Chondrocyte (in vitro differentiated cells): ENCODE measurements around the gene CLEC7A. TPM values are rescaled to one million over a fixed set of nuclear protein-coding genes. Genes with fewer than 3 reads are reported as not detected.

ENCODE experiments used
- DNase-seq: peaks from one replicate; pipeline ENCODE4 v3.0.0; 2021; ENCODE audit warnings: mixed read lengths, low spot score
- H3K27ac Mint-ChIP-seq: one replicate; pipeline ENCODE4 v1.8.0; 2021; ENCODE audit warnings: mild to moderate bottlenecking, moderate library complexity, mixed read lengths; ENCODE audit not compliant: unreplicated experiment
- H3K27me3 Mint-ChIP-seq: 2 replicates; pipeline ENCODE4 v1.8.0; 2021; ENCODE audit warnings: low read depth, mixed read lengths
- H3K36me3 Mint-ChIP-seq: 2 replicates; pipeline ENCODE4 v1.8.0; 2021; ENCODE audit warnings: low read depth, mixed read lengths
- H3K4me1 Mint-ChIP-seq: 2 replicates; pipeline ENCODE4 v1.8.0; 2021; ENCODE audit warnings: low read depth, mild to moderate bottlenecking, mixed read lengths
- H3K4me3 Mint-ChIP-seq: one replicate; pipeline ENCODE4 v1.8.0; 2021; ENCODE audit warnings: mild to moderate bottlenecking, moderate library complexity, mixed read lengths; ENCODE audit not compliant: unreplicated experiment
- H3K9me3 Mint-ChIP-seq: 2 replicates; pipeline ENCODE4 v1.8.0; 2021; ENCODE audit warnings: low read depth, mixed read lengths
- CTCF ChIP-seq: fragments of 200-600 bp; sonication (generic); IDR thresholded peaks from 2 replicates; pipeline ENCODE4 v1.5.0; 2021; ENCODE audit warnings: antibody characterized with exemption, mild to moderate bottlenecking, moderate library complexity
- total RNA-seq: library from RNA; stranded (reverse); gene quantifications from 3 replicates; pipeline ENCODE4 v1.2.1, GENCODE V29; 2021

The CLEC7A gene
- total RNA-seq, 1 donor from 2014 or later: not detected

- H3K27ac Mint-ChIP-seq: no peak overlapping the region
- H3K9me3 Mint-ChIP-seq: no peaks in the 10 kb centered on the region
- no peak for TF ChIP-seq CTCF
- H3K27me3 Mint-ChIP-seq: no peaks in the 10 kb centered on the region
- no peak overlapping the region for H3K4me3 Mint-ChIP-seq
- H3K36me3 Mint-ChIP-seq: no peaks in the 10 kb centered on the region
- H3K4me1 Mint-ChIP-seq: no peaks in the 10 kb centered on the region
- no peak for DNase-seq
These were observed 57.9 kb downstream of the CLEC7A start for GRCh38 chr12:10072131-10072530.

GRCh38 chr12:10070380-10070779, 59.6 kb downstream of the CLEC7A start:
- no peak overlapping the region for H3K4me3 Mint-ChIP-seq
- H3K27ac Mint-ChIP-seq: no peak overlapping the region
- H3K4me1 Mint-ChIP-seq: no peaks in the 10 kb centered on the region
- TF ChIP-seq CTCF: no peak
- DNase-seq: no peak
- H3K9me3 Mint-ChIP-seq: no peaks in the 10 kb centered on the region
- H3K27me3 Mint-ChIP-seq: no peaks in the 10 kb centered on the region
- H3K36me3 Mint-ChIP-seq: no peaks in the 10 kb centered on the region

GRCh38 chr12:10069976-10070375, 60.0 kb downstream of the CLEC7A start:
- Mint-ChIP-seq H3K9me3 (no peaks in the 10 kb centered on the region), H3K36me3 (no peaks in the 10 kb centered on the region), H3K4me3 (no peak overlapping the region), H3K4me1 (no peaks in the 10 kb centered on the region), H3K27me3 (no peaks in the 10 kb centered on the region), H3K27ac (no peak overlapping the region)
- DNase-seq: no peak
- TF ChIP-seq CTCF: no peak

- no peaks in the 10 kb centered on the region for H3K4me1 Mint-ChIP-seq
- H3K4me3 Mint-ChIP-seq: no peak overlapping the region
- no peaks in the 10 kb centered on the region for H3K36me3 Mint-ChIP-seq
- H3K27me3 Mint-ChIP-seq: no peaks in the 10 kb centered on the region
- DNase-seq: no peak
- TF ChIP-seq CTCF: no peak
- no peak overlapping the region for H3K27ac Mint-ChIP-seq
- H3K9me3 Mint-ChIP-seq: no peaks in the 10 kb centered on the region
These were observed 60.9 kb downstream of the CLEC7A start for GRCh38 chr12:10069099-10069498.

- Mint-ChIP-seq H3K27me3 (no peaks in the 10 kb centered on the region), H3K4me3 (no peak overlapping the region), H3K4me1 (no peaks in the 10 kb centered on the region), H3K27ac (no peak overlapping the region), H3K36me3 (no peaks in the 10 kb centered on the region), H3K9me3 (no peaks in the 10 kb centered on the region)
- no peak for DNase-seq
- no peak for TF ChIP-seq CTCF
These were observed 61.4 kb downstream of the CLEC7A start for GRCh38 chr12:10068644-10069043.
